GM18508 (cell line): Measurements from ENCODE around the gene SGMS1.

Experiments
- ATAC-seq: cut with Tn5 transposase; IDR thresholded peaks from one replicate; pipeline ENCODE4 v1.9.1; 2021; ENCODE audit warnings: moderate number of reproducible peaks; ENCODE audit not compliant: insufficient read depth, unreplicated experiment

Gene SGMS1

DNA sequence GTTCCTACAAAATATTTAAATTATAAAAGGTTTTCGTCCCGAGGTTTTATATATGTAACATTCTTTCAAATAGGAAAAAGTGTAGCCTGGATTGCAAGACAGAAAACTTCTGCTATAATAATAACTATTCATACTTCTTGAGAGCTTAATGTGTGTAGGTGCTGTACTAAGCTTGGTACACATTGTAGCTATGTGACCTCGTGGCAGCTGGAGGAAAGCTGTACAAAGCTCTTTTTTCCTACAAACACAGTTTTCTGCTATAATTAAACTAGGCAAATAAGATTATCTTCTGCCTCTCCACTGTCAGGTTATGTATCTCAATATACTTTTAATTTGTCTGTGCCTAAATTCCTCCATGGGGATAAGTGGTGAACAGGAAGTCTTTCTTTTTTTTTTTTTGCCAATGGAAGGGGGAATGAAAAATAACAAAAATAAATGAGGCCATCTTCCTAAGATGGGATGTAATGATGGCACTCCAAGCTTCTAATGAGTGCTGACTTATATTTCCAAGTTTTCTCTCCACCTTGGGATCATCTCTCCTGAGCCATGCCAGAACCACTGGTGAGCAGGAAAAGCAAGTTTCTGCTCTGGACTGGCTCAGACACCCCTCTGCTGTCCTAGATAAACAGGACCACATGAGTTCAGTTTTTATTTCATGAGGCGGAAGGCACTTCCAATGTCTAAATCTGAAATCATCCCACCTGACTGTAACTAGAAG, 9.9 kb downstream of the SGMS1 start:
- no peak for ATAC-seq

DNA sequence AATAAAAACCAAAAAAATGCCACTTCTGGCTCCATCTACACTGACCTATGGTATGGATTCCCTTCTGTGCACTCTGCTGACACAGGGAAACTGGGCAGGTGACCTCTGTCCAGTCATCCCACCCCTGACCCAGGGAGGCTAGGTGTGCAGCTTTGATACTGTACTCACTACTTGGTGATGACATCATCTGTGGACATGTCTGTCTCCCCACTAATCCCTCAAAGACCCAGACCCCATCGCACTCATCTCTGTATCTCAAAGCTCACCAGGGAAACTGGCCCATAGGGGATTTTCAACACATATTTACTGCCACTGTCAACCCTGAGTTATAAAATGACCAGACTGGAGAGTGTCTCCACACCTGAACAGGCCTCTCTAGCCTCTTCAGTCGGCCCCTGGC, 10.6 kb downstream of the SGMS1 start:
- ATAC-seq = peak; percentile 65

DNA sequence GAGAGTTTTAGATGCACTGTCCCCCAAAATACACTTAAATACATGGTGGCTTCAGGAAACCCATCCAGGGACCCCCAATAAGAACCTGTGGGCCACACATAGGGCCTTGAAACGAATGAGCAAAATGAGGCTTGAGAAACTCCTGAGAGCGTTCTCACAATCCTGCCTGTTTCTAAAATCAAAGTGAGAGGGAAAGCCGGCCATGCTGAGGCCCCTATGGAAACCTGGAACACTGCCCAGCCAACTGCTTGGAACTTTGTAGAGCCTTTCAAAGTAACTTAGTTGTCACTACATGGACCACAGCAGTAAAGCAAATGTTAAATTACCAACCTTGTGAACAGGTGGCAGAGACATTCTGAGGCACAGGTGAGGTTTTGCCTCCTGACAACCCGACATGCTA, 13.4 kb downstream of the SGMS1 start:
- no peak for ATAC-seq

DNA sequence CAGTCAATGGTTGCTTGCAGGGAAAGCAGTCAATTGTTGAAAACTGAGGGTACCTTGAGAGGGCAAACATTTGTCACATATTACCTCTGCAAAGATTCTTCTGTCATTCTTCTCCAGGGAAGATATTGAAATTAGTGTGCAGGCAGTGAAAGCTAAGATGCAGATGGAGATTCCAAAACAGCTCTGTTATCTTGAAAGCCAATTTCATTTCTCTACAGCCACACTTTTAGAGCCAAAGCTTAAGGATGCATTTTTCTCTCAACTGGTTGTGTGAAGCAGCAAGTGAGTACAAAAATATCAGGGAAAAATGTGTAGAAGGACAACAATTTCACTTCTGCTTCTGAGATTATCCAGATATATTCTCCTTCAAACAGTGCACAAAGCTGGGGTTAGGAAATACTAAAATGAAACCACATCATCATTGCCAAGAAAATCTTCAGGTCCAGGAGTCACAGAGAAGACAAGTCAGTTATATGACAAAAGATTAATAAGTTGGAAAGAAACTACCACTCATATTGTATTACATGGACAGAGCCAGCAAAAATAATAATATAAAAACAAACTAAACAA, 16.3 kb downstream of the SGMS1 start:
- no peak for ATAC-seq

DNA sequence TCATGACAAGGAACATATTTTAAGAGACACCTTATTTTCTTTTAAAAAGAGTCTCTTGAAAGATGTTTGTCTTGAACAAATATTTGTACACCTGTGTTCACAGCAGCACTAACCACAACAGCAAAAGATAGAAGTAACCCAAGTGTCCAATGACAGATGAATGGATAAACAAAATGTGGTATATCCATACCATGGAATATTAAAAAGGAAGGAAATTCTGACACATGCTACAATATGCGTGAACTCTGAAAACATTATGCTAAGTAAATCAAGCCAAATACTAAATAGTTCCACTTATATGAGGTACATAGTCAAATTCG, 17.8 kb downstream of the SGMS1 start:
- ATAC-seq = no peak

DNA sequence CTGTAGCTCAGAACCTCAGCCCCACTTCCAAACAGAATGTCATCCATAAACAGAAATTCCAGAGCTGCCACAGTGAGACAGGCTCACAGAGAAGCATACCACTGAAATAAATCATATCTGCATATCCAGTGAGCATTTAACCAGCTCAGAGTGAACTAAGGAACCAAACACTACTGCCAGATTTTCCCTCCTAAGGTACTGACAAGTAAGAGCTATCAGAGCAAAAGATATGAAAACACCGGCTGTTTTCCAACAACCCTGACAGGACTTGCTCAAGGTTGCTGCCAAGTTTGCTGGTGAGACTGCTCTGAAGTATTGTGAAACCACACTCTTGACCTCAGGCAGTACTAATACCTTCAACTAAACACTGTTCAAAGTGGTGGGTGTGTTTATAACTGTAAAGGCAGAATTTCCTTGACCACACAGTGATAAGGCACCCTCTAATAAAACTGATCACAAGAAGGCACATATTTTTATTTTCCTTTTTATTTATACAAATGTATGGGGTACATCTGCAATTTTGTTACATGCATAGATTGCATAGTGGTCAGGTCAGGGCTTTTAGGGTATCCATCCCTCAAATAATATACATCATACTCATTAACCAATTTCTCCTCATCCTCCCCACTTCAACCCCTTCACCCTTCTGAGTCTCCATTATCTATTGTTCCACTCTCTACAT, 18.3 kb downstream of the SGMS1 start:
- ATAC-seq = peak; percentile 54

DNA sequence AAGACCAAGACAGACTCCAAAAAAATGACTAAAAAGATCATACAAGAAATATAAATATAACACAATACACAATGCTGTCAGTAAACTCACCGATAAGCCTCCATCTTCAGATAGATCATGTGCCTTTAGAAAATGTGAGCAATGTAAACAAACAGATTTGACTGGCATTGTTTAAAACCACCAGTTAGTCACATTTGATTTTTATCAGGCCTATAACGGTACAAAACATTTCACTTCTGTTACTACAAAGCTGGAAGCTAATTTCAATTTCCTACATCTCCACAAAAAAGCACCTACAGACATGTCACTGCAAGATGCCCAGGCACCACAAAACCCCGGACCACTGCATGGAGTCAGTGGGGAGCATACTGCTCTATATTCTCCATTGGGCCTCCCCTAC, 18.9 kb downstream of the SGMS1 start:
- no peak for ATAC-seq

DNA sequence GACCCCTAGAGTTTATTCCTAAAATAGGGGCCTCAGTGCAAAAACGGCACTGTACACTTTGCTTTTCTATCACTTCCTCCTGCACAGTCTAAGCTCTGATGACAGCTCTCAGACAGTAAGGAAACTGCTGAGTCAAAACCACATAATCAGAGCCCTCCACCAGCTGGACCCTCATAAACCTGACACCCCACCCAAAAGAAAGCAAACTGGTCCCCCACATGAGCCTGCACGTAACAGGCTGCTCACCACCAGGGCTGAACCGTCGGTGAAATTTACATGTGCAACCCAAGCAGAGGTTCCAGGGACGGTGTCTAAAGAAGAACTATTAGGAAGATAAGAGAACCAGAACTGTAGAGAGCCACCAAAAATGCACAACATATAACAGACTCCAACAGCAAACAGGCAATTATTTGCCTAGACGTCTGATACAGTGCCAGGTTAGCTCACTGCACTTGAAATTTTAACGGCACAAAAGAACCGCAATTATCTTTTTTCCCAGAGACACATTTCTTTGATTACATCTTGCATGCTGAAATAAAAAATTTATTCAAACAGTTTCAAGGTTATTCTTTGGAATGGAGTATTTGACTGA, 19.6 kb downstream of the SGMS1 start:
- ATAC-seq = peak; percentile 54

DNA sequence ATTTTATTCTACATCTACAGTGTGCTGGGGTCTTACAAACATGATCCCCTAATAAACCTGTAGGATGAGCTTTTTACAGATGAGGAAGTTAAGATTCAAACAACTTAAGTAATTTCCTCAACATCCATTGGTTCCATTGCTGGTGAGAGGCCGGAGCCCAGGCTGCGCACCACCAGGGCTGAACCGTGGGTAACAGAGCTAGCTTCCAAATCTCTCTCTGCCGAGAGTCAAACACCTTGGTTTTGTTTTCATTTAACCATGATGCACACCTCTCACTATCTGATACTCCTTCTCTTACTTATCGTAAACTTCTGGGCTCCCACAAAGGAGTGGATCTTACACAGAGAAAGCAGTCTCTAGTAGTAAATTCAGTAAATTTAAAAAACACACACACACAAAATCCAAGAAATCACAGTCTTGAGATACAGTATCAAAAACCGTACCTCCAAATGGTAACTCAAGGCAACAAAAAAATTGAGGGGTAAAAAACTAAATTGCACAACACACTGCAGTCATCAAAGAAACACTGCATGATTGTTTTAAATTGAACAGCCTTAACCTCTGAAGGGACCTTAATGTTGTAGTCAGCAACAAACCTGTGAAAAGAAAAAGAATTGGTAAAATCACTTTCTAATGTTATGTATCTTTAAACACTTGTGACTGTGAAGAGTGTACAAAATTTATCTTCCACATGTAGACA, 20.5 kb downstream of the SGMS1 start:
- ATAC-seq = no peak

DNA sequence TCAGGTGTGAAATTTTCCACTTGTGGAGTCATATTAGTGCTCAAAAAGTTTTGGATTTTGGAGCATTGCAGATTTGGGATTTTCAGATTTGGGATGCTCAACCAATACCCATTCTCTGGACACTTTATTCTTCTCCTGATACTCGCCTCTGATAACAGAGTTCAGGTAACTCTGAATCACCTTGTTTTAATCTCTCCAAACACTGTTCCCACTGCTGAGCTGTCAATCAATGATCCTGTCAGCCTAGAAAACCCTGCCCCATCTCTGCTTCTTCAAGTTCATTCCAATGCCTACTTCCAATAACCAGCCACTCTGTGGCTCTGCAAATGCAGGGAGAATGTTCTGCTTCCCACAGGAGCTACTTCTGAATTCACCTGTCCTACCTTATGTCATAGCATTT, 21.8 kb downstream of the SGMS1 start:
- no peak for ATAC-seq

DNA sequence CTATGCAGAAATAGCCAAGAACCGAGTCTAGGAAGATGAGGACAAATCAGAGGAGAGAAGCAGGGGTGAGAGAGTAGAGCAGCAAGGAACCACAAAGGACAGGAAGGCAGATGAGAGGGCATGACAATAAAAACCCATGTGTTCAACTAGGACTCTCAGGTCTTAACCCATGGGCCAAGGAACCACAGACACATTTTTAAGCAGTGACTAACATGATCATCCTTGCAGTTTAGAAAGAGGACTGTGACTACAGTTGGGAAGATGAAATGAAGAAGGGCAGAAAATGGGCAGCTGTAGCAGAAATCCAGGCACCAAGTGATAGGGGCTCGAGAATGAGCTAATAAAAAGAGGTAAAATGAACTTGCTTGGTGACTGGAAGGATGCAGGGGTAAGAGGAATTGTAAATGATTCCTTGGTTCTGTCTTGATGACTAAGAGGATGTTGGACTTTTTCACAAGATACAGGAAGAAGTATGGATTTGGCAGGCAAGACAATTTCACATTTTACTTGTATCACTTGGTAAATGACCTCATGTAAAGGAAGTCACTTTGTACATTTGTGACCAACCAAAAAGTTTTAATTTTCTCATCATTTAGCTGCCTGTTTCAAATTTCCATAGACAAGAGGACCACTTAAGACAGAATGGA, 22.8 kb downstream of the SGMS1 start:
- no peak for ATAC-seq

DNA sequence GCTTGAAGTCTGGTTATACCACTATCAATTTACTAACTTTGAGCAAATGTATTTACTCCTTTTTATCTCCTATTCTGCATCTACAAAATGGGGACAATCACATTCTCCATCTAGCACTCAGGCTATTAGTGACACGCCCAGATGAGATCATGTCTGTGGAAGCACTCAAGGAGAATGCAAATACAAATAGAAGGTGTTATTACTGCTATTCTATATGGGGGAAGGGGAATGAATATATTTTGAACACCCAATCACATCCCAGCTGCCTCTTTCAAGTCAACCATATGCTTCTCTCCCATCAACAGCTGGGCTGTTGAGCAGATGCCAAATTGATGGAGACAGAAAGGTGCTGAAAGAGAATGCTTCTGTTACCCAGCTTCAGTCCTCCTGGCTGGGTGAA, 23.5 kb downstream of the SGMS1 start:
- no peak for ATAC-seq

DNA sequence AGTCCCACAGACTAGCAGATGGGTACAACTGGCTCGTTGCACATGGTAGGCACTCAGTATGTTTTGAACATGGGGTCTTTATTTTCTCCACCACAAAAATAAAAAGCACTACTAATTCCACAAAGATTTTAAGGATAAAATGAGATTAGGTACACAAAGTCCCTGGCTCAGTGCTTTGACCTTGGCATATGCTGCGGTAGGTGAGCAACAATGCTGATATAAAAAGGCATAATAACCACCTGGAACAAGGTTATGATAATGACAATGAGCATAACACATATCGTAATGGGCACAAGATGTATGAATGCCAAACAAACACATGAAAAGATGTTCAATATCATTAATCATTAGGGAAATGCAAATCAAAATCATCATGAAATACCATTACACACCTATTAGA, 26.9 kb downstream of the SGMS1 start:
- no peak for ATAC-seq

DNA sequence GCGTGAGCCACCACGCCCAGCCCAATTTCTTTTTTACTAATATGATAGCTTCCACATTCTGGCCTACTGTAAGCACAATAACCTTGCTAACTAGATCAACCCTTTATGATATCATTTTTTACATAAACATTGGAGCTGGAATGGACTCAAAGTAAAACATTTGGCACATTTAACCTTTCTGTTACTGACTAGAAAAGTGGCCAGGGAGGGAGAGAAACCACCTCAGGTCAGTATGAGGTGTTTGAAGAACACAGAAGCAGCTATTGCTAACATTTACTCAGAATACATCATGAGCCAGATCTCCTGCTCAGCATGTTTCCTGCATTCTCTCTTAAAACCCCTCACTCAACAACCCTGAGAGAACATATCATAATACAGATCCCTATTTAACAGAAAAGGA, 27.3 kb downstream of the SGMS1 start:
- no peak for ATAC-seq

DNA sequence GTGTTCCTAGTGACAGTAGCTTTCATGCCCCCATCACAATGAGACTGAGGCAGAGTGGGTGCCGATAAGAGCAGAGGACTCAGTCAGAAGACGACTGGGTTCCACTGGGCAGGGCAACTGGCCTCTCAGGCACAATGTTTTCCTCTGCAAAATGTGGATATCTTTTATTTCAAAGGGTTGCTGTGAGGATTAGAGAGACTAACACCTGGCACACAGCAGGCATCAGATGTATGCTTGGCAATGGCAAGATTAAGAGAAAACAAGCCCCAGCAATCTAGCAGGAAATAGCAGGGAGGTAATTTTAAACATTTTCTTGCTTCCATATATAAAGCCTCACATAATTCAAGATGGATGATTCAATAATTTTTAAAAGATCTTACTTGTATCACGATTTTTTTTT, 28.0 kb downstream of the SGMS1 start:
- ATAC-seq = no peak

DNA sequence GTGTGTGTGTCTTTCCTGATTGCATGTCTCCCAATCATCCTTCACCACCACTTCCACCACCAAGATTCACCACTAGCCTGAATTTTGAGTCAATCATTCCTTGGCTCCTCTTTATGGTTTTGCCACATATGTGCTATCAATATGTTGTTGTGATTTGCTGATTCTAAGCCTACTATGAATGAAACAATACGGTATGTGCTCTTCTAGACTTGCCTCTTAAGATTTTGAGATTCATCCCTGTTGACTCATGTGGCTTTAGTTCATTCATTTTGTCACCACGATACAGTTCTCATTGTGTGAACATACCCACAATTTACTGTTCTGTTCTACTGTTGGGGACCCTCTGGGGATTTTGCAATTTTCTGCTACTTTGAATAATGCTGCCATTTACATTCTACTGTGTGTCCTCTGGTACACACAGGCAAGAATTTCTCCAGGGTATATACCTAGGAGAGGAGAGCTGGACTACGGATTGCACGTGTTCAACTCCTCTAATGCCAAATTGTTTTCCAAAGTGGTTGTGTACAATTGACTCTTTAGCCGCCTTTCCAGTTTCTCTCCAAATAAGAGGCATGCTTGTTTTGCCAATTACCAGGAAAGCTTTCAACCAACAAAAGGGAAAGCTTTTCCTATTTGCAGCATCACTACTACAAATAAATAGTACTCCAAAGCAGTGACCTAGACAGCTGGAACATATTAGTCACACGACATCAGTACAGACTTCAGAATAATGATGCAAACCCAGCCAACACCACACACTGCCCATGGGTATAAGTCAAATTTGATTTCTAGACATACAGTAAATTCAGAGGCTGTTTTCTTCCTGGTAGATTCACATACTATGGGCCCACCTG, 30.0 kb downstream of the SGMS1 start:
- no peak for ATAC-seq

DNA sequence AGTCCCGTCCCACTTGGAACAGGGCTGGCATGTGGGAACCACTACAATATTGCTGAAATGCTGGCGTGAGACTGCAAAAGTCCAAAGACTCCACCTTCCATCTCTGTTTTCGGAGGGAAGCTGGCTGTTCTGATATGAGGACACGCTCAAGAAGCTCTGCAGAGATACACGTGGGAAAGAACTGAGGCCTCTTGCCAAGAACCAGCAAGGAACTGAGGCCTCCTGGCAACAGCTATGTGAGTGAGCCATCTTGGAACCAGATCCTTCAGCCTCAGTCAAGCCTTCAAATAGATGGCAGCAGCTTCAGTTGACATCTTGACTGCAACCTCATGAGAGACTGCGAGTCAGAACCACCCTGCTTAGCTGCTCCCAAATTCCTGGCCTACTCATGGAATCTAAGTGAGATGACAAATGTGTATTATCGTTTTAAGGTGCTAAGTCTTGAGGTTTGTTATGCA, 30.8 kb downstream of the SGMS1 start:
- no peak for ATAC-seq

DNA sequence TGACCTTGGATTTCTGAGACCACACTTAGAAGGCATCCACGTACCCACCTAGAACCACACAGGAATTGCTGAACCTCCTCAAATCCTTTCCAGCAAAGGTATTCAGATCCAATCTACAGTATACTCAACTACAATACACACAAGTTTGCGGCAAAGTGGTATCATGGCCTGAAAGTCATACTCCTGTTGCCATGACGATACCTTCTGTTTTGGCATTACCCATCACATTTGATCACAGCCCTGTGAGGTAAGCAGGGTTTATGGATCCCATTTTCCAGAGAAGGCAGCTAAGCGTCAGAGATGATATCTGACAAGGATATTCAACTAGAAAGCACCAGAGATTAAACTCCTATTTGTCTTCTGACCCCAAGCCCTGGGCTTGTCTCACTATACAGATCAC, 32.8 kb downstream of the SGMS1 start:
- ATAC-seq = no peak

DNA sequence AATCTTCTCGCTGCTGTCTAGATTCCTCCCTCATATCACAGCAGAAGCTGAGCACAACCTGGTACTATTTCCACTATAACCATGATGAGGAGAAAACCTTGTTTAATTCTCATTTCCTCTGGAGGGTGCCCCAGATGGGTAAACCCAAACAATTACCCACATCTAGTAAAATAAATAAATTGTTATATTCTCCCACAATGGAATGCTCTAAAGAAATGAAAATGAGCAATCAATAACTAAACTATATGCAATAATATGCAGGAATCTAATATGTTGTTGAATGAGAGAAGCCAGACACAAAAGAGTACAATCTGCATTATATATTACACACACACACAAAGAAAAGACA, 37.0 kb downstream of the SGMS1 start:
- no peak for ATAC-seq
